ENCODE results near the gene DENND2A.
"Not testable (repeated sequence)": the region's sequence is repeated elsewhere in the genome, so short reads cannot be mapped to it uniquely, and the experiment has no call there.

DENND2A gene

GRCh38 chr7:140644761-140645160 lies 4.1 kb upstream of the DENND2A start:
- not testable (repeated sequence) for DNase-seq

- no peak for DNase-seq
These were observed 2.8 kb upstream of the DENND2A start for GRCh38 chr7:140643416-140643815.

GRCh38 chr7:140641524-140642195 lies 1.0 kb upstream of the DENND2A start:
- DNase-seq = no peak

- DNase-seq = peak; percentile 88
These were observed 464 bp downstream of the DENND2A start for GRCh38 chr7:140640060-140640637.

GRCh38 chr7:140639366-140640053 lies 1.1 kb downstream of the DENND2A start:
- DNase-seq = peak; percentile 50

GRCh38 chr7:140638173-140638791 lies 2.3 kb downstream of the DENND2A start:
- peak; percentile 49 for DNase-seq

- DNase-seq = no peak
These were observed 3.2 kb downstream of the DENND2A start for GRCh38 chr7:140637400-140637799.

- peak; percentile 27 for DNase-seq
These were observed 4.8 kb downstream of the DENND2A start for GRCh38 chr7:140635816-140636215.

GRCh38 chr7:140635345-140635744 lies 5.3 kb downstream of the DENND2A start:
- DNase-seq = peak; percentile 34

GRCh38 chr7:140631602-140632001 lies 9.0 kb downstream of the DENND2A start:
- no peak for DNase-seq

GRCh38 chr7:140631021-140631420 lies 9.6 kb downstream of the DENND2A start:
- no peak for DNase-seq

GRCh38 chr7:140625908-140626868 lies 14.4 kb downstream of the DENND2A start:
- peak; percentile 73 for DNase-seq

GRCh38 chr7:140625192-140625558 lies 15.4 kb downstream of the DENND2A start:
- not testable (repeated sequence) for DNase-seq

- no peak for DNase-seq
These were observed 16.0 kb downstream of the DENND2A start for GRCh38 chr7:140624392-140625191.

GRCh38 chr7:140623980-140624379 lies 16.6 kb downstream of the DENND2A start:
- no peak for DNase-seq

- DNase-seq = no peak
These were observed 19.1 kb downstream of the DENND2A start for GRCh38 chr7:140621401-140622021.

GRCh38 chr7:140619915-140620510 lies 20.6 kb downstream of the DENND2A start:
- DNase-seq = not testable (repeated sequence)

- no peak for DNase-seq
These were observed 21.4 kb downstream of the DENND2A start for GRCh38 chr7:140619176-140619575.

GRCh38 chr7:140618306-140618705 lies 22.3 kb downstream of the DENND2A start:
- no peak for DNase-seq

- DNase-seq = no peak
These were observed 23.5 kb downstream of the DENND2A start for GRCh38 chr7:140617081-140617480.

- DNase-seq = no peak
These were observed 24.3 kb downstream of the DENND2A start for GRCh38 chr7:140616328-140616727.

All from retina (tissue), 1 donor.